ENCODE measurements around the gene RBM10. TPM values are rescaled to one million over a fixed set of nuclear protein-coding genes. Genes with fewer than 3 reads are reported as not detected.

Gene RBM10
- total RNA-seq, 4 donors from 2014 or later, result 26.5 to 43.0 (median 35.2) TPM

- H3K4me3 ChIP-seq (replicated peaks in 1 of 3), result no peak overlapping the region
- DNase-seq, result no peak
- no peaks in the 10 kb centered on the region for H3K27me3 ChIP-seq
- WGBS, 2 donors, result 85 to 97% methylated on average over 5 to 6 of the region's 16 CpGs
- no peaks in the 10 kb centered on the region for H3K4me1 ChIP-seq
- H3K27ac ChIP-seq, result no peak overlapping the region
- no peaks in the 10 kb centered on the region for H3K9me3 ChIP-seq
- TF ChIP-seq, protein P1, sequence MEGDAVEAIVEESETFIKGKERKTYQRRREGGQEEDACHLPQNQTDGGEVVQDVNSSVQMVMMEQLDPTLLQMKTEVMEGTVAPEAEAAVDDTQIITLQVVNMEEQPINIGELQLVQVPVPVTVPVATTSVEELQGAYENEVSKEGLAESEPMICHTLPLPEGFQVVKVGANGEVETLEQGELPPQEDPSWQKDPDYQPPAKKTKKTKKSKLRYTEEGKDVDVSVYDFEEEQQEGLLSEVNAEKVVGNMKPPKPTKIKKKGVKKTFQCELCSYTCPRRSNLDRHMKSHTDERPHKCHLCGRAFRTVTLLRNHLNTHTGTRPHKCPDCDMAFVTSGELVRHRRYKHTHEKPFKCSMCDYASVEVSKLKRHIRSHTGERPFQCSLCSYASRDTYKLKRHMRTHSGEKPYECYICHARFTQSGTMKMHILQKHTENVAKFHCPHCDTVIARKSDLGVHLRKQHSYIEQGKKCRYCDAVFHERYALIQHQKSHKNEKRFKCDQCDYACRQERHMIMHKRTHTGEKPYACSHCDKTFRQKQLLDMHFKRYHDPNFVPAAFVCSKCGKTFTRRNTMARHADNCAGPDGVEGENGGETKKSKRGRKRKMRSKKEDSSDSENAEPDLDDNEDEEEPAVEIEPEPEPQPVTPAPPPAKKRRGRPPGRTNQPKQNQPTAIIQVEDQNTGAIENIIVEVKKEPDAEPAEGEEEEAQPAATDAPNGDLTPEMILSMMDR (IDR thresholded peaks at IDR 0.05), result no peak
- TF ChIP-seq POLR2A (IDR thresholded peaks at IDR 0.05), result no peak
- intact Hi-C loops (cut with DNase I), result no loop called here
- H3K36me3 ChIP-seq, result peaks cover 78 to 99% of the 10 kb centered on the region in 2 donors
These were observed 64.7 kb downstream of the RBM10 start for GRCh38 chrX:47209508-47210238.

- H3K4me3 ChIP-seq (replicated peaks in 1 of 3), result no peak overlapping the region
- intact Hi-C loops (cut with DNase I), result no loop called here
- no peaks in the 10 kb centered on the region for H3K4me1 ChIP-seq
- WGBS, 2 donors, result 88 to 96% methylated on average over 8 to 11 of the region's 15 CpGs
- peaks cover 85 to 97% of the 10 kb centered on the region in 2 donors for H3K36me3 ChIP-seq
- no peak overlapping the region for H3K27ac ChIP-seq
- DNase-seq, result no peak
- TF ChIP-seq, protein P1 (IDR thresholded peaks at IDR 0.05), result no peak
- no peak for TF ChIP-seq POLR2A (IDR thresholded peaks at IDR 0.05)
- H3K27me3 ChIP-seq, result no peaks in the 10 kb centered on the region
- H3K9me3 ChIP-seq, result no peaks in the 10 kb centered on the region
These were observed 65.8 kb downstream of the RBM10 start for GRCh38 chrX:47210661-47211425.

- TF ChIP-seq POLR2A (IDR thresholded peaks at IDR 0.05), result no peak
- TF ChIP-seq, protein P1 (IDR thresholded peaks at IDR 0.05), result no peak
- Histone ChIP-seq H3K27ac (no peak overlapping the region), H3K4me3 (replicated peaks in 1 of 3) (no peak overlapping the region), H3K36me3 (peaks cover 71 to 79% of the 10 kb centered on the region in 2 donors), H3K9me3 (no peaks in the 10 kb centered on the region), H3K4me1 (peaks cover 0 to 9% of the 10 kb centered on the region in 2 donors), H3K27me3 (no peaks in the 10 kb centered on the region)
- intact Hi-C loops (cut with DNase I), result no loop called here
- WGBS, 2 donors, result 95 to 98% methylated on average over 11 to 12 of the region's 12 CpGs
- DNase-seq, result no peak
These were observed 67.6 kb downstream of the RBM10 start for GRCh38 chrX:47212381-47213293.

DNA sequence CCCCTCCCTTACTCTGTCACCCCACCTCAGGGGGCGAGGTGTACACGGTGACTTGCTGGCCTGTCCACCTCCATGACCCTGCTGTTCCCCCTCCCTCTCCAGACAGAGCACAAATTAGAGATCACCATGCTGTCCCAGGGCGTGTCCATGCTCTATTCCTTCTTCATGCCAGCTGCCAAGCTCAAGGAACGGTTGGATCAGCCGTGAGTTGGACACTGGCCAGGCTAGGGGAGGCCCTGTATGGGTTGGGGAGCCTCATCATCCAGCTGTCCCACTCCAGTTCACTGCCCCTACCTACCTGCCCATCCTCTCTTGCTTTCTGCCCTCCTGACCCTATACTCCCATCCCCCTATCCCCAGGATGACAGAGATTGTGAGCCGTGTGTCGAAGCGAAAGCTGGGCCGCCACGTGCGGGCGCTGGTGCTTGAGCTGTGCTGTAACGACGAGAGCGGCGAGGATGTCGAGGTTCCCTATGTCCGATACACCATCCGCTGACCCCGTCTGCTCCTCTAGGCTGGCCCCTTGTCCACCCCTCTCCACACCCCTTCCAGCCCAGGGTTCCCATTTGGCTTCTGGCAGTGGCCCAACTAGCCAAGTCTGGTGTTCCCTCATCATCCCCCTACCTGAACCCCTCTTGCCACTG lies 69.5 kb downstream of the RBM10 start:
- 87 to 90% methylated on average over 3 to 20 of the region's 20 CpGs for WGBS, 2 donors
- DNase-seq, result no peak
- no peak overlapping the region for H3K4me3 ChIP-seq (replicated peaks in 1 of 3)
- no peaks in the 10 kb centered on the region for H3K9me3 ChIP-seq
- intact Hi-C loops (cut with DNase I), result no loop called here
- H3K36me3 ChIP-seq, result peaks cover 61 to 62% of the 10 kb centered on the region in 2 donors
- H3K4me1 ChIP-seq, result peaks cover 0 to 9% of the 10 kb centered on the region in 2 donors
- no peak for TF ChIP-seq POLR2A (IDR thresholded peaks at IDR 0.05)
- TF ChIP-seq, protein P1 (IDR thresholded peaks at IDR 0.05), result no peak
- no peak overlapping the region for H3K27ac ChIP-seq
- H3K27me3 ChIP-seq, result no peaks in the 10 kb centered on the region
